Lung (tissue), 12 donors: ENCODE data around the gene TRIM13. TPM values are rescaled to one million over a fixed set of nuclear protein-coding genes. Genes with fewer than 3 reads are reported as not detected.
"Not testable (repeated sequence)": the region's sequence is repeated elsewhere in the genome, so short reads cannot be mapped to it uniquely, and the experiment has no call there.

Experiments
- ATAC-seq: fragments of 200-7000 bp; cut with Tn5 transposase; one replicate; pipeline ENCODE4 v1.9.1; 2020; ENCODE audit warnings: moderate number of reproducible peaks; ENCODE audit not compliant: insufficient read depth, low FRiP score
- DNase-seq, 3 donors: peaks; one replicate each; pipeline ENCODE4 v3.0.0-alpha.2; 2013 to 2017
- H3K27ac ChIP-seq, 2 donors: one replicate each; pipeline ENCODE4 v1.5.1; 2013; ENCODE audit warnings: mild to moderate bottlenecking in 2 of 2, moderate library complexity in 2 of 2, control low read depth in 1 of 2, inconsistent platforms in 1 of 2, low read depth in 1 of 2, low read length in 1 of 2
- H3K27me3 ChIP-seq, 3 donors: one replicate each; pipeline ENCODE4 v1.5.1; 2013; ENCODE audit warnings: low read length in 2 of 3; ENCODE audit not compliant: control insufficient read depth in 3 of 3, insufficient read depth in 3 of 3
- H3K36me3 ChIP-seq, 4 donors: one replicate each; pipeline ENCODE4 v1.5.1; 2013; ENCODE audit warnings: low read length in 4 of 4, mild to moderate bottlenecking in 1 of 4, moderate library complexity in 1 of 4; ENCODE audit not compliant: control insufficient read depth in 4 of 4, insufficient read depth in 4 of 4
- H3K4me1 ChIP-seq, 5 donors: one replicate each; pipeline ENCODE4 v1.5.1; 2013; ENCODE audit warnings: low read length in 5 of 5, mild to moderate bottlenecking in 2 of 5, moderate library complexity in 1 of 5; ENCODE audit not compliant: control insufficient read depth in 5 of 5, insufficient read depth in 5 of 5
- H3K4me3 ChIP-seq: one replicate; pipeline ENCODE4 v1.5.1; 2013; ENCODE audit warnings: mild to moderate bottlenecking, control low read depth, moderate library complexity
- H3K9ac ChIP-seq, 2 donors: one replicate each; pipeline ENCODE4 v1.5.1; 2013; ENCODE audit warnings: low read length in 2 of 2, control low read depth in 1 of 2; ENCODE audit not compliant: insufficient read depth in 1 of 2
- H3K9me3 ChIP-seq, 4 donors: one replicate each; pipeline ENCODE4 v1.5.1; 2013; ENCODE audit warnings: low read length in 3 of 4, mild to moderate bottlenecking in 1 of 4, moderate library complexity in 1 of 4; ENCODE audit not compliant: control insufficient read depth in 4 of 4, insufficient read depth in 3 of 4
- WGBS, 2 donors: extraction: QIAGEN DNeasy Blood & Tissue Kit; methylation state at CpG; one replicate each; pipeline ENCODE4 v1.1.7; 2013; 5-methylcytosine and 5-hydroxymethylcytosine counted together
- polyA plus RNA-seq, 2 donors: library from polyadenylated mRNA; stranded (reverse); fragments of 200-250 nt; gene quantifications; one replicate each; pipeline ENCODE4 v1.2.1, GENCODE V29; 2013
- total RNA-seq, 2 donors: library from RNA; depleted of rRNA in 1 of 2; stranded (reverse); fragments of >200 nt in 1 of 2; gene quantifications; one replicate each; pipeline ENCODE4 v1.2.1, GENCODE V29; 2014 to 2021
- TF ChIP-seq, protein P1 (sequence below): IDR thresholded peaks from 2 replicates; pipeline ENCODE4 v1.5.1; 2012; ENCODE audit warnings: mild to moderate bottlenecking; ENCODE audit errors: control extremely low read depth, extremely low read depth
- donor health status: control.
- donor health status: control.
- donor health status: Bipolar disorder and iron deficiency.
- donor health status: healthy.
- donor health status: DM: yes; HTN: yes; CAD: no.

The TRIM13 gene
- total and polyA plus RNA-seq, 4 donors, result 14.9 to 45.4 (median 30.2) TPM

DNA sequence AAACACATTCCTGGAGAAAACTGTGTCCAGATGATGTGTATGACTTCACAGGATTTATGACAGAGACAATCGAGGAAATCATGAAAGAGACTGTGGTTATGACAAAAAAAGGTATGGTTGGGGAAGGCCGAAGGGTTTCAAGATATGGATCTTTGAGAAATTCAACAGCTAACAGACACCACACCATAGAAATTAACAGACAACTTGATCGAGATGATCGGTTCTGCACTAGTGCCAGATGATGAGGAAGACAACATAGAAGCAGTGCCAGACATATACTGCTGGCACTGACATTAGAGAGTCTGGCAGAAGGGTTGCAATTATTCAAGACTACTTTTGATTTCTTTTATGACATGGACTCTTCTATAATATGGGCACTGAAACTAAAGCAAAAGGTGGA is 55.6 kb downstream of the TRIM13 start:
- Histone ChIP-seq H3K4me3 (no peak overlapping the region), H3K27ac (no peak overlapping the region), H3K4me1 (no peaks in the 10 kb centered on the region), H3K9me3 (peaks cover 0 to 3% (median 0%) of the 10 kb centered on the region in 4 donors), H3K36me3 (peaks cover 0 to 13% (median 4%) of the 10 kb centered on the region in 4 donors), H3K9ac (no peak overlapping the region), H3K27me3 (no peaks in the 10 kb centered on the region)
- TF ChIP-seq, protein P1, sequence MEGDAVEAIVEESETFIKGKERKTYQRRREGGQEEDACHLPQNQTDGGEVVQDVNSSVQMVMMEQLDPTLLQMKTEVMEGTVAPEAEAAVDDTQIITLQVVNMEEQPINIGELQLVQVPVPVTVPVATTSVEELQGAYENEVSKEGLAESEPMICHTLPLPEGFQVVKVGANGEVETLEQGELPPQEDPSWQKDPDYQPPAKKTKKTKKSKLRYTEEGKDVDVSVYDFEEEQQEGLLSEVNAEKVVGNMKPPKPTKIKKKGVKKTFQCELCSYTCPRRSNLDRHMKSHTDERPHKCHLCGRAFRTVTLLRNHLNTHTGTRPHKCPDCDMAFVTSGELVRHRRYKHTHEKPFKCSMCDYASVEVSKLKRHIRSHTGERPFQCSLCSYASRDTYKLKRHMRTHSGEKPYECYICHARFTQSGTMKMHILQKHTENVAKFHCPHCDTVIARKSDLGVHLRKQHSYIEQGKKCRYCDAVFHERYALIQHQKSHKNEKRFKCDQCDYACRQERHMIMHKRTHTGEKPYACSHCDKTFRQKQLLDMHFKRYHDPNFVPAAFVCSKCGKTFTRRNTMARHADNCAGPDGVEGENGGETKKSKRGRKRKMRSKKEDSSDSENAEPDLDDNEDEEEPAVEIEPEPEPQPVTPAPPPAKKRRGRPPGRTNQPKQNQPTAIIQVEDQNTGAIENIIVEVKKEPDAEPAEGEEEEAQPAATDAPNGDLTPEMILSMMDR, result no peak
- ATAC-seq (no peak), DNase-seq (no peak)
- WGBS, 2 donors, result 82 to 88% methylated on average over 4 of the region's 4 CpGs

DNA sequence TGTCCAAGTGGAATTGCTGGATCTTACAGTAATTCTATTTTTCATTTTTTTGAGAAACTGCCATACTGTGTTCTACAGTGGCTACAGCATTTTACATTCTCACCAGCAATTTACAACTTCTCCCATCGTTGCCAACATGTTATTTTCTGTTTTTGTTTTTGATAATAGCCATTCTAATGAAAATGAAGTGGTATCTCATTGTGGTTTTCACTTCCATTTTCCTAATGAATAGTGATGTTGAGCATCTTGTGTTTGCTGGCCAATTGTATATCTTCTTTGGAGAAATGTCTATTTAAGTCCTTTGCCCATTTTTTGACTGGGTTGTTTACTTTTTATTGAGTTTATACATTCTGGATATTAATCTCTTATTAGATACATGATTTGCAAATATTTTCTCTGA is 57.0 kb downstream of the TRIM13 start:
- TF ChIP-seq, protein P1, result no peak
- no peak overlapping the region for H3K27ac ChIP-seq
- H3K4me1 ChIP-seq, result no peaks in the 10 kb centered on the region
- H3K9ac ChIP-seq, result no peak overlapping the region
- no peak for DNase-seq
- peaks cover 0 to 16% (median 9%) of the 10 kb centered on the region in 4 donors for H3K36me3 ChIP-seq
- no peaks in the 10 kb centered on the region for H3K27me3 ChIP-seq
- H3K9me3 ChIP-seq, result peaks cover 0 to 3% (median 0%) of the 10 kb centered on the region in 4 donors
- no peak for ATAC-seq
- WGBS, 2 donors, result 86% methylated on average over 1 of the region's 1 CpG
- no peak overlapping the region for H3K4me3 ChIP-seq

DNA sequence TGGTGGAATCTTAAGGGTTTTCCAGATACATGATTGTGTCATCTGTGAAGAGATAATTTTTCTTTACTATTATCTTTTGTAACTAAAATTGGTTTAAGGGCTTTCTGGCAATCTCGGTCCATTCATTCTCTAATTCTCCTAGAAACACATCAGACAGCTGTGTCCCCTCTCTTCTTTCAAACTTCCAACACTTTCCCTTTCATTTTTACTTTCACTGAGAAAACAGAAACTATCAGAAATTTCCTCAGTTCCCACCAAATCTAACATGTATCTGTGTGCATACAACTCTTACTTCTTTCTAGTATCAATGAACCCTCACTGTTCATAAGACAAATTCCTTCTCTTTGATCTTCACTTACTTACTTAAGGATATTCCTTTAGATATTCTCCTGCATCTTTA is 58.6 kb downstream of the TRIM13 start:
- Histone ChIP-seq H3K4me3 (no peak overlapping the region), H3K9me3 (peaks cover 0 to 3% (median 0%) of the 10 kb centered on the region in 4 donors), H3K27me3 (no peaks in the 10 kb centered on the region), H3K4me1 (no peaks in the 10 kb centered on the region), H3K27ac (no peak overlapping the region), H3K9ac (no peak overlapping the region), H3K36me3 (peaks cover 0 to 18% (median 10%) of the 10 kb centered on the region in 4 donors)
- TF ChIP-seq, protein P1, result no peak
- no peak for ATAC-seq
- peak in 1 of 3 donors; percentile 25 for DNase-seq
- WGBS, 2 donors, result 84 to 88% methylated on average over 1 of the region's 1 CpG

DNA sequence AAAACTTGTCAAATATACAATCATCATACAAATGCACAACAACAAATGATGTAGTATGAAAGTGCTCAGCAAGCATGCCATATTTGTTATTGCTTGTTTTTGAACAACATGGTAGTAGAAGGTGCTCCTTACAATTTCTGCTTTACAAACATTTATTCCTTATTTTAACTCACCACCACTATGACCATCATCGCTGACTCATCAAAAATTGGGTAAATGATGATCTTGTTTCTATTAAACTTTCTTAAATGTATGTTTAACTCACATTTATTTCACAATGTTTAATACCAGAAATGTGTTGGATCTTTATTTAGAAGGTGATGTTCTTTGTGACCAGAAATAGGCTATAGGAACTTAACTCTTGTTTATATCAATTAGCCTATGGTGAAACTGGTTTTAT is 63.9 kb downstream of the TRIM13 start:
- TF ChIP-seq, protein P1, result no peak
- Histone ChIP-seq H3K9ac (no peak overlapping the region), H3K4me1 (no peaks in the 10 kb centered on the region), H3K27ac (no peak overlapping the region), H3K4me3 (no peak overlapping the region), H3K36me3 (peaks cover 0 to 21% (median 5%) of the 10 kb centered on the region in 4 donors), H3K27me3 (no peaks in the 10 kb centered on the region), H3K9me3 (no peaks in the 10 kb centered on the region)
- 98% methylated on average over 1 of the region's 1 CpG for WGBS, 2 donors
- ATAC-seq (no peak), DNase-seq (no peak)

DNA sequence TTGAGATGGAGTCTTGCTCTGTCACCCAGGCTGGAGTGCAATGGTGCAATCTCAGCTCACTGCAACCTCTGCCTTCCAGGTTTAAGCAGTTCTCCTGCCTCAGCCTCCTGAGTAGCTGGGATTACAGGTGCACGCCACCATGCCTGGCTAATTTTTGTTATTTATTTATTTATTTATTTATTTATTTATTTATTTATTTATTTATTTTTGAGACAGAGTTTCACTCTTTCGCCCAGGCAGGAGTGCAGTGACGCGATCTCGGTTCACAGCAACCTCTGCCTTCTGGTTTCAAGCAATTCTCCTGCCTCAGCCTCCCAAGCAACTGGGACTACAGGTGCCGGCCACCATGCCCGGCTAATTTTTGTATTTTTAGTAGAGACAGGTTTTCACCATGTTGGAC is 65.5 kb downstream of the TRIM13 start:
- ATAC-seq, H3K27ac ChIP-seq, H3K4me3 ChIP-seq, DNase-seq, H3K27me3 ChIP-seq, H3K9ac ChIP-seq, H3K9me3 ChIP-seq, H3K4me1 ChIP-seq: not testable (repeated sequence)
- 98 to 99% methylated on average over 7 of the region's 7 CpGs for WGBS, 2 donors
- peaks cover 0 to 32% (median 9%) of the 10 kb centered on the region in 4 donors for H3K36me3 ChIP-seq
